HG03571 (cell line): ENCODE data around the gene KRTAP7-1.

Experiments used
- ATAC-seq: cut with Tn5 transposase; IDR thresholded peaks from one replicate; pipeline ENCODE4 v1.9.1; 2021; ENCODE audit not compliant: unreplicated experiment

The KRTAP7-1 gene

GRCh38 chr21:30829659-30830058 is at the start of gene KRTAP7-1:
TSS of gene KRTAP7-1 (minus strand) at chr21:30829759. CDS start at chr21:30829698, 61 bp downstream.
- ATAC-seq, result no peak

- no peak for ATAC-seq
Observed at GRCh38 chr21:30874526-30874925, 45.0 kb upstream of the KRTAP7-1 start.

- no peak for ATAC-seq
Observed at GRCh38 chr21:30847627-30848500, 18.3 kb upstream of the KRTAP7-1 start.

- ATAC-seq, result no peak
Observed at GRCh38 chr21:30842990-30843389, 13.4 kb upstream of the KRTAP7-1 start.

- no peak for ATAC-seq
Observed at GRCh38 chr21:30839304-30839703, 9.7 kb upstream of the KRTAP7-1 start.

DNA sequence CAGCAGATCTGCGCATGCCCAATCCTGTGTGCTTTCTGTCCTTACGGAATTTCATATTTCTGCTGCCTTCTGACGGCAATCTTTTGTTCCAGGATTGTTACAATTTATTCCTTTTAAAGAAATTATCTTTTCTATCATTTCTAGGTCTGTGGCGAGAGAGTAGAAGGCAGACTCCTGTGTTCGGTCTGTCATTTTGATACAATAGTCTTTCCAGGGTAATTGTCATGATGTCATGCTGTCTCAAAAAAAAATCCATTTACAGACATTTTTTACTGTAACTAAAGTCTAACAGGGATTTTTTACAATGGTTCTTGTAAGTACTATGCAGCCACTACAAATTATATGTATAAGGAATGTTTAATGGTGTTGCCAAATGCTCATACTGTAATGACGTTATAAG is 9.0 kb upstream of the KRTAP7-1 start:
- ATAC-seq, result no peak

- no peak for ATAC-seq
Observed at GRCh38 chr21:30831194-30831765, 1.7 kb upstream of the KRTAP7-1 start.

DNA sequence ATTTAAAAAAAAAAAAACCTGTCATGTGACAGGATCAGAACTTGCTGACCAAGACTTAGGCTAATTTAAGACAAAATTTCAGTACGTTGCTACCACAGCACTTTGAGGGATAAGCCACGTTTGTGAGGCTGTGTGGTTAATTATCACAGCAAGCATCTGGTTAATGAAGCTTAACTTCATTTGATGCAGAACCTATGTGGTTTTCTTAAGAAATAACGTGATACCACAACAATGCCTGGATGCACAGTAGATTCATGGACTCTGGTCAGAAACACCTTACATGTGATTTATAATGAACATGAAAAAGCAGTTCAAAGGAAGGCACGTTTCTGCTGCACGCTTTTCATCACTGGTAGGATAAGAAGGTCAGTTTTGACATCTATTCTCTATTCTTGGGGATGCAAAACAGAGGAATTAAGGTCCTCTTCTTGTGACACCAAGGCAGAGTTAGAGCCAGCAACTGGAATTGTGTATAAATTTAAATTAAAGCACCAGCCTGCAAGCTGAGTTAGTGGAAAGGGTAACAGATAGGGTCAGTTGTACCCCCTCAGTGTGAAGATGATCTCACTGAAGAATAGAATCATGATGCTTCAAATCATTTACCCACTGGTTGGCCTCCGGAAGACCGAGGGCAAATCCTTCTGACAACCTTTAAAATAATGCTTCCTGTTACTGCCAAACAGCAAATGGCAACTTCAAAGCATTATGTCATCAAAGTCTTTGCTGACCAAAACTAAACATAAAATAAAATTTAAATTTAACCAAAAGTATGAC is 10.5 kb downstream of the KRTAP7-1 start:
- ATAC-seq, result no peak

GRCh38 chr21:30813174-30813573 is 16.4 kb downstream of the KRTAP7-1 start, which contains the start of gene KRTAP8-1:
TSS of gene KRTAP8-1 (minus strand) at chr21:30813274. CDS start at chr21:30813220, 54 bp downstream.
- no peak for ATAC-seq

GRCh38 chr21:30800605-30801004 is 29.0 kb downstream of the KRTAP7-1 start:
- ATAC-seq, result no peak

- no peak for ATAC-seq
Observed at GRCh38 chr21:30793581-30794314, 35.8 kb downstream of the KRTAP7-1 start.

DNA sequence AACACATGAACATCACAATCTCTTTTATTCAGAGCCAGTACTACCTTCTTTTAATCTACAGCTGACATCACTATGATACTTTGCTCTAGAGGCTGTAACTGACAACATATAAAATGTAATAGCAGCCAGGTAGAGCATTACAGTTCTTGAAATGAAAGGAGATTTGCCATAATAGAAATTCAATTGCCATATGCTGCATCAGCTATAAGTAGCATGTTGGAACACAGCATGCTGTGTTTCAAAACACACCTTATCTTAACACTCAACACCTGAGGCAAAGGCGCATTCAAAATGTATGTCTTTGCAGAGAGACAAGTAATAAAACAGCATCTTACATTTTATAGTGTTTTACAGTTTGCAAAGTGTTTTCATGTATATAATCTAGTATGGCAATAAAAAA is 50.3 kb downstream of the KRTAP7-1 start:
- ATAC-seq, result no peak
